Effector memory CD4-positive, alpha-beta T cell (primary cell): ENCODE data around the gene CCDC197.
A peak's percentile ranks its signal among the peaks of the same experiment; 100 is the strongest.

Experiments
- DNase-seq, 3 donors: peaks; one replicate each; pipeline ENCODE4 v3.0.0-alpha.2; 2020
- H3K27ac ChIP-seq: 2 replicates; pipeline ENCODE4 v1.7.0; 2013; ENCODE audit warnings: mild to moderate bottlenecking, low read length, moderate library complexity; ENCODE audit not compliant: insufficient read depth, poor library complexity, severe bottlenecking
- H3K27me3 ChIP-seq: replicated peaks from 2 replicates; pipeline ENCODE4 v1.7.0; 2013; ENCODE audit warnings: mild to moderate bottlenecking, low read length; ENCODE audit not compliant: insufficient read depth, control insufficient read depth, poor library complexity, severe bottlenecking
- H3K36me3 ChIP-seq: 2 replicates; pipeline ENCODE4 v1.7.0; 2013; ENCODE audit warnings: mild to moderate bottlenecking, low read length, moderate library complexity; ENCODE audit not compliant: control insufficient read depth, insufficient read depth
- H3K4me1 ChIP-seq: 2 replicates; pipeline ENCODE4 v1.7.0; 2013; ENCODE audit warnings: low read length, mild to moderate bottlenecking; ENCODE audit not compliant: control insufficient read depth, insufficient read depth, poor library complexity, severe bottlenecking
- H3K4me3 ChIP-seq: 2 replicates; pipeline ENCODE4 v1.7.0; 2013; ENCODE audit warnings: low read length, low read depth, mild to moderate bottlenecking; ENCODE audit not compliant: insufficient read depth, poor library complexity, severe bottlenecking
- H3K9me3 ChIP-seq: 2 replicates; pipeline ENCODE4 v1.7.0; 2013; ENCODE audit warnings: mild to moderate bottlenecking, low read length, moderate library complexity; ENCODE audit not compliant: control insufficient read depth

CCDC197 gene

GRCh38 chr14:93962701-93963601 is 34.1 kb upstream of the CCDC197 start:
- peaks cover 59% of the 10 kb centered on the region for H3K4me1 ChIP-seq
- peak overlapping the region; percentile 77 for H3K27ac ChIP-seq
- H3K36me3 ChIP-seq: no peaks in the 10 kb centered on the region
- no peaks in the 10 kb centered on the region for H3K9me3 ChIP-seq
- DNase-seq: peak; percentile 40 to 61 (median 46)
- no peaks in the 10 kb centered on the region for H3K27me3 ChIP-seq
- peak overlapping the region; percentile 40 for H3K4me3 ChIP-seq

DNA sequence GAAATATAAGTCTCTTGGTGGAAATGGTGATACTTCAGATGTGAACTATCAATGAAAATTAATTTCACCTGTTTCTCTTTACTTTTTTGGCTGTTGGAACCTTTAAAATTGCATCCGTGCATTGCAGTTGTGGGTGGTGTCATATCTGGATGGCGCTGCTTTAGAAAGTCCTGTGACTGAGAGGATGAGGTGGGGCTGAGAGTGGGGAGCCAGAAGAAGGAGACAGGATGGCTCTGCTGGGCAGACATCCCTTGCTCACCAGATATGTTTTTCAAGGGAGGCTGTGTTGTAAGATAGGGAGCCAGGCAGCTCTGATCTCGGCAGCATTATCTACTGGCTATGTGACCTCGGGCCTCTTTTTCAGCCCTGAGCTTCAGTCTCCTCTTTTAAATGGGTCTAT is 33.4 kb upstream of the CCDC197 start:
- Histone ChIP-seq H3K4me1 (peaks cover 52% of the 10 kb centered on the region), H3K27ac (peak overlapping the region; percentile 77), H3K4me3 (no peak overlapping the region), H3K27me3 (no peaks in the 10 kb centered on the region), H3K9me3 (no peaks in the 10 kb centered on the region), H3K36me3 (no peaks in the 10 kb centered on the region)
- DNase-seq: no peak

DNA sequence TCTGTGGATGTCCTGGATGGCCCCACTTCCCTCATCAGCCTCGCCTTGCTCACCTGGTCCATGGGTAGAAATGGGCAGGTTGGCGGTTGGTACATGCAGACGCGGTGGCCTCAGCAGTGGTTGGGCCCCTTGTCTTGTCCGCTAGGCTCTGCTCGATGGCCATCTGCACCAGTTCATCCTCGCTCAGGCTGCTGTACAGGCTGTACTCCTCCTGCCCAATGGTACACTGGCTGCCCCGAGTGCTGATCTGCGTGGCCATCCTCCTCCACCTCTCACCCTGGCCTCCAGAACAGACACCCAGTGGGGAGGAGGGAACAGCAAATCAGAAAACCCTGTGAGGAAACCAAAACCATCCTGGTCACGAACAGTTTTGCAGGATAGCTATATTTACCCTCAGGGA is 32.8 kb upstream of the CCDC197 start:
- peaks cover 47% of the 10 kb centered on the region for H3K4me1 ChIP-seq
- no peak for DNase-seq
- peak overlapping the region; percentile 77 for H3K27ac ChIP-seq

GRCh38 chr14:93964820-93965286 is 32.2 kb upstream of the CCDC197 start:
- Histone ChIP-seq H3K27me3 (no peaks in the 10 kb centered on the region), H3K4me3 (no peak overlapping the region), H3K36me3 (no peaks in the 10 kb centered on the region), H3K27ac (no peak overlapping the region), H3K4me1 (peaks cover 42% of the 10 kb centered on the region), H3K9me3 (no peaks in the 10 kb centered on the region)
- no peak for DNase-seq

More for the DNA sequence above, 32.8 kb upstream of the CCDC197 start:
- H3K4me3 ChIP-seq: no peak overlapping the region
- no peaks in the 10 kb centered on the region for H3K36me3 ChIP-seq
- H3K27me3 ChIP-seq: no peaks in the 10 kb centered on the region
- no peaks in the 10 kb centered on the region for H3K9me3 ChIP-seq

GRCh38 chr14:93965287-93965821 is 31.7 kb upstream of the CCDC197 start:
- Histone ChIP-seq H3K9me3 (no peaks in the 10 kb centered on the region), H3K4me1 (peaks cover 40% of the 10 kb centered on the region), H3K27me3 (no peaks in the 10 kb centered on the region), H3K36me3 (no peaks in the 10 kb centered on the region), H3K27ac (no peak overlapping the region), H3K4me3 (no peak overlapping the region)
- no peak for DNase-seq

DNA sequence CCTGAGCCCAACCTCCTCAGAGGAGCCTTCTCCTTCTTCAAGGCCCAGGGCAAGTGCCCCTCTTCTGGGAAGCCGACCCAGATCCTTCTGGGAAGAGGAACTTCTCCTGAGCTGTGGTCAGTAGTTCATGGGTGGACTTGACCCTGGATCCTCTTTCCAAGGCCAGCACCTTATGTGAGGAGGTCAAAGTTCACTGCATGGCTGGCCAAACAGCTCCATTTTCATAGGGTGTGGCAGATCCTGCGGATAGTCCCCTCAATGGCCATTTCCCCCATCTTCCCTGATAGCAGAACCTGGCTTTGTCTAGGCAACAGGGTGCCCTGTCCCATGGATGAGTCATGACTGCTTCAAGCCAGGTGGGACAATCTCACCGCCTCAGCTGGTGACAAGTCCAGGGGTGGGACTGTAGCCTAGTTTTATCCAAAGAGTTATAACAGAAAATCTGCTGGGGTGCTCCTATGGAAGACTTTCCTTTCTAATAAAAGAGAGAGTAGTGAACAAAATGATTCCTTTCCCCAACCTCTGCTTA is 31.1 kb upstream of the CCDC197 start:
- H3K36me3 ChIP-seq: no peaks in the 10 kb centered on the region
- H3K27ac ChIP-seq: no peak overlapping the region
- H3K4me1 ChIP-seq: peaks cover 40% of the 10 kb centered on the region
- H3K4me3 ChIP-seq: no peak overlapping the region
- H3K27me3 ChIP-seq: no peaks in the 10 kb centered on the region
- DNase-seq: no peak
- no peaks in the 10 kb centered on the region for H3K9me3 ChIP-seq

GRCh38 chr14:93967637-93968250 is 29.4 kb upstream of the CCDC197 start:
- no peak for DNase-seq
- no peaks in the 10 kb centered on the region for H3K27me3 ChIP-seq
- no peaks in the 10 kb centered on the region for H3K9me3 ChIP-seq
- H3K4me3 ChIP-seq: no peak overlapping the region
- peaks cover 33% of the 10 kb centered on the region for H3K4me1 ChIP-seq
- H3K36me3 ChIP-seq: no peaks in the 10 kb centered on the region
- no peak overlapping the region for H3K27ac ChIP-seq

GRCh38 chr14:93969082-93969828 is 27.8 kb upstream of the CCDC197 start:
- DNase-seq: no peak
- Histone ChIP-seq H3K4me1 (peaks cover 18% of the 10 kb centered on the region), H3K4me3 (no peak overlapping the region), H3K36me3 (no peaks in the 10 kb centered on the region), H3K27me3 (no peaks in the 10 kb centered on the region), H3K27ac (no peak overlapping the region), H3K9me3 (no peaks in the 10 kb centered on the region)

GRCh38 chr14:93970585-93970964 is 26.5 kb upstream of the CCDC197 start:
- peak; percentile 55 to 60 (median 56) for DNase-seq
- Histone ChIP-seq H3K27ac (peak overlapping the region; percentile 59), H3K4me3 (peak overlapping the region; percentile 54)

More at GRCh38 chr14:93970585-93970964, 26.5 kb upstream of the CCDC197 start:
- Histone ChIP-seq H3K9me3 (no peaks in the 10 kb centered on the region), H3K27me3 (no peaks in the 10 kb centered on the region), H3K4me1 (peaks cover 16% of the 10 kb centered on the region), H3K36me3 (no peaks in the 10 kb centered on the region)
